LHCN-M2 (cell line): Measurements from ENCODE around the gene NAT10. TPM values are rescaled to one million over a fixed set of nuclear protein-coding genes. Genes with fewer than 3 reads are reported as not detected.
"Not testable (repeated sequence)": the region's sequence is repeated elsewhere in the genome, so short reads cannot be mapped to it uniquely, and the experiment has no call there.

ENCODE experiments used
- DNase-seq: peaks from one replicate; pipeline ENCODE4 v3.0.0-alpha.2; 2012; ENCODE audit warnings: low read depth
- total RNA-seq: library from RNA; depleted of rRNA; stranded (reverse); fragments of >200 nt; gene quantifications from 2 replicates; pipeline ENCODE4 v1.2.3, GENCODE V29; 2014

The NAT10 gene
- total RNA-seq, 1 experiment from 2014 or later, result 41.0 TPM

- DNase-seq, result no peak
These were observed 62.5 kb downstream of the NAT10 start for GRCh38 chr11:34167961-34168360.

- DNase-seq, result no peak
These were observed 63.4 kb downstream of the NAT10 start for GRCh38 chr11:34168642-34169420.

- no peak for DNase-seq
These were observed 64.3 kb downstream of the NAT10 start for GRCh38 chr11:34169686-34170085.

GRCh38 chr11:34173050-34173449, 67.6 kb downstream of the NAT10 start:
- DNase-seq, result no peak

- DNase-seq, result peak; percentile 51
These were observed 69.1 kb downstream of the NAT10 start for GRCh38 chr11:34174412-34175041.

GRCh38 chr11:34175284-34176019, 70.0 kb downstream of the NAT10 start:
- no peak for DNase-seq

- DNase-seq, result no peak
These were observed 71.4 kb downstream of the NAT10 start for GRCh38 chr11:34176751-34177209.

GRCh38 chr11:34178209-34178821, 72.9 kb downstream of the NAT10 start:
- no peak for DNase-seq

GRCh38 chr11:34179026-34179675, 73.7 kb downstream of the NAT10 start:
- no peak for DNase-seq

- DNase-seq, result no peak
These were observed 74.8 kb downstream of the NAT10 start for GRCh38 chr11:34180040-34180813.

GRCh38 chr11:34180814-34181165, 75.4 kb downstream of the NAT10 start:
- not testable (repeated sequence) for DNase-seq

- no peak for DNase-seq
These were observed 75.8 kb downstream of the NAT10 start for GRCh38 chr11:34181251-34181650.

- DNase-seq, result no peak
These were observed 76.5 kb downstream of the NAT10 start for GRCh38 chr11:34181856-34182405.

- DNase-seq, result no peak
These were observed 77.0 kb downstream of the NAT10 start for GRCh38 chr11:34182425-34182824.

GRCh38 chr11:34182921-34183685, 77.7 kb downstream of the NAT10 start:
- DNase-seq, result no peak

- no peak for DNase-seq
These were observed 78.5 kb downstream of the NAT10 start for GRCh38 chr11:34183848-34184391.

GRCh38 chr11:34184505-34185015, 79.1 kb downstream of the NAT10 start:
- DNase-seq, result no peak

GRCh38 chr11:34185926-34186841, 80.8 kb downstream of the NAT10 start:
- DNase-seq, result no peak
